Measurements from ENCODE around the gene FSTL4. TPM values are rescaled to one million over a fixed set of nuclear protein-coding genes. Genes with fewer than 3 reads are reported as not detected.

Gene FSTL4
- polyA plus RNA-seq, 1 of the 3 experiments (the other 2 are of a cell fraction): not detected

DNA sequence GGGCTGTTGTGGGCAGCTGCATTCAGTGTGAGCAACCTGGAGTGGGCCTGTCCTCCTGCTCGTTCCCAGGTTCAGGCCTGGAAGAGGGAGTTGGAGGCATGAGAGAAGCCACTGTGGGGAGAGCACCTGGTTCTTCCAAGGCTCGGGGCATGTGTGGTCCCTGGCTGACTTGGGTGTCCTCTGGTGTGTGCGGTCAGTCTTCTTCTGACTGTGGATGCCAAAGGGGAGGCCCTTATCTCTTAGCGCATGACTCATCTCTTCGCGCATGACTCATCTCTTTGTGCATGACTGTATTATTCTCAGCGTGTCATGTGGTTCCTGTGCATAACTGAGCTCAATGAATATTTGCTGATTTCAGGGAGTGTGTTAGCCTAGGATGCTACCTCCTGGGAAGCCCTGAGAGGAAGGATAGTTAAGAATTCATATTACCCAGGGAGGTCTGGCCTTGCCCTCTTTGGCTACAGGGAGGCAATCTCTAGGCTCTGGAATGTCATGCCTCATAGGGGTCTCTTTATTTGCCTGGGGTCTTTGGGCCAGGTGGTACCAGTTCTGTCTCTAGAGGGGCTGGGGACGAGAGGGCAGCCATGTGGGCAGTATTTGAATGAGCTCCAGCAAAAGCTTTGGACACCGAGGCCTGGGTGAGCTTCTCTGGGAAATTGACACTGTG lies 371.8 kb downstream of the FSTL4 start (continued):
- TF ChIP-seq, protein P1, sequence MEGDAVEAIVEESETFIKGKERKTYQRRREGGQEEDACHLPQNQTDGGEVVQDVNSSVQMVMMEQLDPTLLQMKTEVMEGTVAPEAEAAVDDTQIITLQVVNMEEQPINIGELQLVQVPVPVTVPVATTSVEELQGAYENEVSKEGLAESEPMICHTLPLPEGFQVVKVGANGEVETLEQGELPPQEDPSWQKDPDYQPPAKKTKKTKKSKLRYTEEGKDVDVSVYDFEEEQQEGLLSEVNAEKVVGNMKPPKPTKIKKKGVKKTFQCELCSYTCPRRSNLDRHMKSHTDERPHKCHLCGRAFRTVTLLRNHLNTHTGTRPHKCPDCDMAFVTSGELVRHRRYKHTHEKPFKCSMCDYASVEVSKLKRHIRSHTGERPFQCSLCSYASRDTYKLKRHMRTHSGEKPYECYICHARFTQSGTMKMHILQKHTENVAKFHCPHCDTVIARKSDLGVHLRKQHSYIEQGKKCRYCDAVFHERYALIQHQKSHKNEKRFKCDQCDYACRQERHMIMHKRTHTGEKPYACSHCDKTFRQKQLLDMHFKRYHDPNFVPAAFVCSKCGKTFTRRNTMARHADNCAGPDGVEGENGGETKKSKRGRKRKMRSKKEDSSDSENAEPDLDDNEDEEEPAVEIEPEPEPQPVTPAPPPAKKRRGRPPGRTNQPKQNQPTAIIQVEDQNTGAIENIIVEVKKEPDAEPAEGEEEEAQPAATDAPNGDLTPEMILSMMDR (IDR thresholded peaks at IDR 0.05): no peak

DNA sequence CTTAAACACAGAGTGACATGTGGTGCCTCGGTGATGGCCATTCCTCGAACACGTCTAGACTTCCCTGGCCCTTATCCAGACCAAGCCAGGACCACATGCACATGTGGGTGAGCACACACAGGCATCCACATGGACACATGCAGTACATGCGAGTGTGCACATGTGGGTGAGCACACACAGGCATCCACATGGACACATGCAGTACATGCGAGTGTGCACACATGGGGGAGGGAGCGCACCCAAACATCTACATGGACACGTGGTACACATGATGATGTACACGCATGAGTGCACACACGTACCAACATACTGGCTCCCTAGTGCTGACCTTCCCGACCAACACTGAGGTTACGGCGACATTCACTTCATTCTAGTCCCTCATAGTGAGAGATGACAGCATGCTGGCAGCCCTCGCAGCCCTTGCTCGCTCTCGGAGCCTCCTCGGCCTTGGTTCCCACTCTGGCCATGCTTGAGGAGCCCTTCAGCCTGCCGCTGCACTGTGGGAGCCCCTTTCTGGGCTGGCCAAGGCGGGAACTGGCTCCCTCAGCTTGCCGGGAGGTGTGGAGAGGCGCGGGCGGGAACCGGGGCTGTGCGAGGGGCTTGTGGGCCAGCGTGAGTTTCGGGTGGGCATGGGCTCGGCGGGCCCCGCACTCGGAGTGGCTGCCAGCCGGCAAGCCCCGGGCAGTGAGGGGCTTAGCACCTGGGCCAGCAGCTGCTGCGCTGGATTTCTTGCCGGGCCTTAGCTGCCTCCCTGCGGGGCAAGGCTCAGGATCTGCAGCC lies 373.7 kb downstream of the FSTL4 start:
- no peak overlapping the region for H3K27ac ChIP-seq (ENCODE audit: low read depth in 2 of 2, low read length in 1 of 2)
- ChIA-PET POLR2A (no interaction called here), CTCF (interaction anchor here (2.1 kb wide), 1 partner anchor 10 kb away, joined by 4 read pairs; no protein-coding TSS in a partner anchor)
- H2AFZ ChIP-seq (ENCODE audit: low read depth): no peak overlapping the region
- no peaks in the 10 kb centered on the region for H4K20me1 ChIP-seq (ENCODE audit: insufficient read depth)
- no peak for DNase-seq
- TF ChIP-seq TEAD4 (IDR thresholded peaks at IDR 0.05; ENCODE audit: borderline replicate concordance, insufficient read depth): no peak
- no peak for TF ChIP-seq CHD2 (IDR thresholded peaks at IDR 0.05; ENCODE audit: low read length, partially characterized antibody)
- TF ChIP-seq, protein P2, sequence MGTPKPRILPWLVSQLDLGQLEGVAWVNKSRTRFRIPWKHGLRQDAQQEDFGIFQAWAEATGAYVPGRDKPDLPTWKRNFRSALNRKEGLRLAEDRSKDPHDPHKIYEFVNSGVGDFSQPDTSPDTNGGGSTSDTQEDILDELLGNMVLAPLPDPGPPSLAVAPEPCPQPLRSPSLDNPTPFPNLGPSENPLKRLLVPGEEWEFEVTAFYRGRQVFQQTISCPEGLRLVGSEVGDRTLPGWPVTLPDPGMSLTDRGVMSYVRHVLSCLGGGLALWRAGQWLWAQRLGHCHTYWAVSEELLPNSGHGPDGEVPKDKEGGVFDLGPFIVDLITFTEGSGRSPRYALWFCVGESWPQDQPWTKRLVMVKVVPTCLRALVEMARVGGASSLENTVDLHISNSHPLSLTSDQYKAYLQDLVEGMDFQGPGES (IDR thresholded peaks at IDR 0.05; ENCODE audit: low read depth, low read length): no peak
- TF ChIP-seq, protein P3, sequence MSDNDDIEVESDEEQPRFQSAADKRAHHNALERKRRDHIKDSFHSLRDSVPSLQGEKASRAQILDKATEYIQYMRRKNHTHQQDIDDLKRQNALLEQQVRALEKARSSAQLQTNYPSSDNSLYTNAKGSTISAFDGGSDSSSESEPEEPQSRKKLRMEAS (IDR thresholded peaks at IDR 0.05; ENCODE audit: low read depth): no peak
- TF ChIP-seq NRF1 (IDR thresholded peaks at IDR 0.05; ENCODE audit: low read depth, low read length): no peak
- TF ChIP-seq EP300 (IDR thresholded peaks at IDR 0.05; ENCODE audit: borderline replicate concordance in 1 of 2, low read depth in 1 of 2, low read length in 1 of 2): no peak
- no peak for TF ChIP-seq SMC3 (IDR thresholded peaks at IDR 0.05; ENCODE audit: low read depth, low read length)
- TF ChIP-seq, protein P4, sequence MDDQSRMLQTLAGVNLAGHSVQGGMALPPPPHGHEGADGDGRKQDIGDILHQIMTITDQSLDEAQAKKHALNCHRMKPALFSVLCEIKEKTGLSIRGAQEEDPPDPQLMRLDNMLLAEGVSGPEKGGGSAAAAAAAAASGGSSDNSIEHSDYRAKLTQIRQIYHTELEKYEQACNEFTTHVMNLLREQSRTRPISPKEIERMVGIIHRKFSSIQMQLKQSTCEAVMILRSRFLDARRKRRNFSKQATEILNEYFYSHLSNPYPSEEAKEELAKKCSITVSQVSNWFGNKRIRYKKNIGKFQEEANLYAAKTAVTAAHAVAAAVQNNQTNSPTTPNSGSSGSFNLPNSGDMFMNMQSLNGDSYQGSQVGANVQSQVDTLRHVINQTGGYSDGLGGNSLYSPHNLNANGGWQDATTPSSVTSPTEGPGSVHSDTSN (IDR thresholded peaks at IDR 0.05): no peak
- no peak for TF ChIP-seq MXI1 (IDR thresholded peaks at IDR 0.05; ENCODE audit: low read depth, low read length)
- TF ChIP-seq REST (IDR thresholded peaks at IDR 0.05; ENCODE audit: low read depth, low read length): no peak
- TF ChIP-seq RCOR1 (IDR thresholded peaks at IDR 0.05; ENCODE audit: low read length): no peak
- no peak for TF ChIP-seq ELF1 (IDR thresholded peaks at IDR 0.05)
- TF ChIP-seq, protein P5, sequence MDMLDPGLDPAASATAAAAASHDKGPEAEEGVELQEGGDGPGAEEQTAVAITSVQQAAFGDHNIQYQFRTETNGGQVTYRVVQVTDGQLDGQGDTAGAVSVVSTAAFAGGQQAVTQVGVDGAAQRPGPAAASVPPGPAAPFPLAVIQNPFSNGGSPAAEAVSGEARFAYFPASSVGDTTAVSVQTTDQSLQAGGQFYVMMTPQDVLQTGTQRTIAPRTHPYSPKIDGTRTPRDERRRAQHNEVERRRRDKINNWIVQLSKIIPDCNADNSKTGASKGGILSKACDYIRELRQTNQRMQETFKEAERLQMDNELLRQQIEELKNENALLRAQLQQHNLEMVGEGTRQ (IDR thresholded peaks at IDR 0.05; ENCODE audit: borderline replicate concordance, low read depth, low read length): no peak
- TF ChIP-seq GABPA (IDR thresholded peaks at IDR 0.05; ENCODE audit: low read depth): no peak
- no peak for TF ChIP-seq RAD21 (IDR thresholded peaks at IDR 0.05; ENCODE audit: low read length)
- TF ChIP-seq MEF2A (IDR thresholded peaks at IDR 0.05; ENCODE audit: borderline replicate concordance, low read depth): no peak
- H3K4me3 ChIP-seq (ENCODE audit: low read depth in 2 of 2, low read length in 1 of 2): no peak overlapping the region
- H3K36me3 ChIP-seq (replicated peaks in 1 of 2; ENCODE audit: control insufficient read depth in 1 of 2, insufficient read depth in 2 of 2, low read length in 1 of 2): no peaks in the 10 kb centered on the region
- peaks cover 0 to 11% of the 10 kb centered on the region in 2 experiments; a peak in 2 of 4 replicates for H3K4me1 ChIP-seq (ENCODE audit: control insufficient read depth in 1 of 2, insufficient read depth in 2 of 2, low read depth in 1 of 2, low read length in 1 of 2)
- H3K9me2 ChIP-seq: no peaks in the 10 kb centered on the region
- no peaks in the 10 kb centered on the region for H3F3A ChIP-seq (replicated peaks; ENCODE audit: insufficient read depth)
- H3K9ac ChIP-seq: no peak overlapping the region
- no peak overlapping the region for H3K4me2 ChIP-seq
- H3K27me3 ChIP-seq (ENCODE audit: insufficient read depth): no peaks in the 10 kb centered on the region
- whole genome bisulfite sequencing (ENCODE audit: low lambda C conversion rate): 98% methylated on average over 14 of the region's 35 CpGs
- H3K79me2 ChIP-seq (ENCODE audit: insufficient read depth): no peaks in the 10 kb centered on the region
- H3K9me3 ChIP-seq: no peaks in the 10 kb centered on the region

Data from SK-N-SH (cell line).